ENCODE results near the gene RNF224.

GRCh38 chr9:137206602-137207001 lies 20.7 kb upstream of the RNF224 start:
- no peak for TF ChIP-seq FOXJ3 (CRISPR knock-in tag; IDR thresholded peaks at IDR 0.05)
- no peak for TF ChIP-seq CTCF (IDR thresholded peaks at IDR 0.05)
- no peak for TF ChIP-seq NRF1 (IDR thresholded peaks at IDR 0.05; ENCODE audit: low read depth, low read length)
- no peak for TF ChIP-seq EP300 (IDR thresholded peaks at IDR 0.05; ENCODE audit: borderline replicate concordance in 1 of 2, low read depth in 1 of 2, low read length in 1 of 2)
- TF ChIP-seq YY1 (IDR thresholded peaks at IDR 0.05; ENCODE audit: low read depth): no peak
- TF ChIP-seq FOXM1 (IDR thresholded peaks at IDR 0.05; ENCODE audit: low read depth): no peak
- no peak for TF ChIP-seq USF2 (IDR thresholded peaks at IDR 0.05; ENCODE audit: borderline replicate concordance, low read depth, low read length)
- TF ChIP-seq SIN3A (IDR thresholded peaks at IDR 0.05; ENCODE audit: borderline replicate concordance, low read depth, low read length): no peak
- no peak for TF ChIP-seq RAD21 (IDR thresholded peaks at IDR 0.05; ENCODE audit: low read length)

Measured in SK-N-SH (cell line).